NT2/D1 (cell line): ENCODE data around the gene TPRX1.

Source experiments
- SUZ12 ChIP-seq: IDR thresholded peaks from 2 replicates; pipeline ENCODE4 v1.6.1; 2011; ENCODE audit not compliant: insufficient read length, insufficient read depth; ENCODE audit errors: extremely low read depth
- YY1 ChIP-seq: IDR thresholded peaks from 2 replicates; pipeline ENCODE4 v1.6.1; 2011; ENCODE audit not compliant: insufficient read length, insufficient read depth

- TF ChIP-seq YY1 = no peak
- no peak for TF ChIP-seq SUZ12
These were observed 49.1 kb downstream of the TPRX1 start for GRCh38 chr19:47755065-47755761.
